NCI-H146 (cell line): Measurements from ENCODE around the gene ZNF121.

Source experiments
- DNase-seq: peaks from one replicate; lab custom pipeline; 2025; lab: John Stamatoyannopoulos, UW

ZNF121 gene

GRCh38 chr19:9538183-9539058, 45.9 kb downstream of the ZNF121 start, which contains the start of gene ZNF426:
ZNF426 (minus strand) TSS chr19:9538645; CDS start chr19:9536232, 2,413 bp downstream.
- DNase-seq: peak; percentile 74

- no peak for DNase-seq
Observed at GRCh38 chr19:9535934-9536333, 48.4 kb downstream of the ZNF121 start.

- no peak for DNase-seq
Observed at GRCh38 chr19:9531933-9532332, 52.4 kb downstream of the ZNF121 start.

- no peak for DNase-seq
Observed at GRCh38 chr19:9528757-9529336, 55.5 kb downstream of the ZNF121 start.

GRCh38 chr19:9523885-9524474, 60.3 kb downstream of the ZNF121 start:
- no peak for DNase-seq
